ENCODE results near the gene MTX2. TPM values are rescaled to one million over a fixed set of nuclear protein-coding genes. Genes with fewer than 3 reads are reported as not detected.

The MTX2 gene
- total RNA-seq, 1 donor: 13.0 TPM

GRCh38 chr2:176385219-176385759 lies 116.0 kb downstream of the MTX2 start:
- Histone ChIP-seq H3K27ac (ENCODE audit: low read depth, low read length) (no peak overlapping the region), H3K27me3 (ENCODE audit: insufficient read depth, low read length) (no peaks in the 10 kb centered on the region), H3K79me2 (ENCODE audit: insufficient read depth, low read length) (no peaks in the 10 kb centered on the region), H3K4me3 (ENCODE audit: insufficient read depth, low read length) (no peak overlapping the region), H4K20me1 (ENCODE audit: insufficient read depth, low read length) (no peaks in the 10 kb centered on the region), H3K4me1 (ENCODE audit: insufficient read depth, low read length) (peaks cover 6% of the 10 kb centered on the region), H3K9me3 (ENCODE audit: low read depth, low read length) (no peaks in the 10 kb centered on the region), H2AFZ (ENCODE audit: low read length) (no peak overlapping the region), H3K36me3 (ENCODE audit: insufficient read depth, low read length) (no peaks in the 10 kb centered on the region), H3K4me2 (ENCODE audit: insufficient read depth, low read length) (no peak overlapping the region)
- TF ChIP-seq CTCF (IDR thresholded peaks at IDR 0.05; ENCODE audit: extremely low read depth, low read depth, low read length): no peak
- no peak for DNase-seq (ENCODE audit: insufficient read length, low spot score, missing footprints)

- Histone ChIP-seq H3K79me2 (ENCODE audit: insufficient read depth, low read length) (no peaks in the 10 kb centered on the region), H3K9me3 (ENCODE audit: low read depth, low read length) (no peaks in the 10 kb centered on the region), H3K27me3 (ENCODE audit: insufficient read depth, low read length) (no peaks in the 10 kb centered on the region), H3K4me1 (ENCODE audit: insufficient read depth, low read length) (peaks cover 12% of the 10 kb centered on the region), H4K20me1 (ENCODE audit: insufficient read depth, low read length) (no peaks in the 10 kb centered on the region), H3K27ac (ENCODE audit: low read depth, low read length) (no peak overlapping the region), H3K4me2 (ENCODE audit: insufficient read depth, low read length) (no peak overlapping the region), H3K36me3 (ENCODE audit: insufficient read depth, low read length) (no peaks in the 10 kb centered on the region), H2AFZ (ENCODE audit: low read length) (no peak overlapping the region), H3K4me3 (ENCODE audit: insufficient read depth, low read length) (no peak overlapping the region)
- DNase-seq (ENCODE audit: insufficient read length, low spot score, missing footprints): no peak
- TF ChIP-seq CTCF (IDR thresholded peaks at IDR 0.05; ENCODE audit: extremely low read depth, low read depth, low read length): no peak
Observed at GRCh38 chr2:176385838-176386237, 116.6 kb downstream of the MTX2 start.

Other genes starting within 250 kb of the MTX2 start
- gene EVX2, start 185.5 kb upstream of the MTX2 start, total RNA-seq: under 0.01 TPM in 1 of 2 replicates, not detected in the other
- gene HOXD13, start 176.7 kb upstream of the MTX2 start, total RNA-seq: not detected in 2 replicates
- not detected in 2 replicates for gene HOXD12, start 169.6 kb upstream of the MTX2 start, total RNA-seq
- gene HOXD11, start 162.2 kb upstream of the MTX2 start, total RNA-seq: not detected in 2 replicates
- gene HOXD10, start 152.7 kb upstream of the MTX2 start, total RNA-seq: not detected in 2 replicates
- gene HOXD9, start 146.7 kb upstream of the MTX2 start, total RNA-seq: 0.36 and 0.59 TPM in 2 replicates
- 3.3 and 5.6 TPM in 2 replicates for gene HOXD8, start 139.7 kb upstream of the MTX2 start, total RNA-seq
- gene HOXD4, start 117.9 kb upstream of the MTX2 start, total RNA-seq: 0.36 and 1.2 TPM in 2 replicates
- gene HOXD3, start 112.1 kb upstream of the MTX2 start, total RNA-seq: 1.1 and 2.1 TPM in 2 replicates
- not detected in 2 replicates for gene HOXD1, start 80.8 kb upstream of the MTX2 start, total RNA-seq